AG04449 (cell line): ENCODE results near the gene BCO2.

ENCODE experiments used
- CTCF ChIA-PET: fragments of 350-600 bp; formaldehyde crosslinking; extraction: SDS; loops from one replicate; lab custom pipeline; 2021; ENCODE audit warnings: antibody characterized with exemption; lab: Yijun Ruan, JAX
- POLR2A ChIA-PET: fragments of 400-600, 350-600 bp; formaldehyde crosslinking; extraction: SDS; loops from one replicate; lab custom pipeline; 2020; ENCODE audit warnings: antibody characterized with exemption, inconsistent platforms; lab: Yijun Ruan, JAX
- DNase-seq: peaks from one replicate; pipeline ENCODE4 v3.0.0-alpha.2; 2010; ENCODE audit warnings: low read depth, low spot score
- H3K4me3 ChIP-seq: 2 replicates; pipeline ENCODE4 v1.5.1; 2011; ENCODE audit warnings: low read depth, mild to moderate bottlenecking, control low read depth, low read length
- CTCF ChIP-seq: IDR thresholded peaks from one replicate; pipeline ENCODE4 v1.5.1; 2011; ENCODE audit warnings: mild to moderate bottlenecking, moderate library complexity, low read length, control low read depth, inconsistent platforms; ENCODE audit not compliant: insufficient read depth; ENCODE audit errors: missing control alignments

Gene BCO2

GRCh38 chr11:112166562-112166961 lies 8.8 kb upstream of the BCO2 start:
- no peak for TF ChIP-seq CTCF
- DNase-seq = no peak
- ChIA-PET POLR2A (no interaction called here), CTCF (interaction anchor here (1.7 kb wide), 3 partner anchors 9 to 114 kb away, joined by 3 to 7 read pairs (median 5); partner anchors contain the start of gene BCO2)
- no peak overlapping the region for H3K4me3 ChIP-seq

- H3K4me3 ChIP-seq = no peak within 1 kb of the TSS
- POLR2A ChIA-PET = no interaction called here
- TF ChIP-seq CTCF = no peak
- CTCF ChIA-PET = interaction anchor here (1.7 kb wide), 3 partner anchors 8 to 114 kb away, joined by 3 to 7 read pairs (median 5); partner anchors contain the start of gene BCO2
- DNase-seq = no peak
These were observed 8.2 kb upstream of the BCO2 start, which contains the start of gene TEX12 for GRCh38 chr11:112167145-112167544. Gene TEX12 (plus strand): TSS chr11:112167372. CDS start chr11:112169269, 1,897 bp downstream.

- TF ChIP-seq CTCF = no peak
- ChIA-PET CTCF (interaction anchor here (0.9 to 3.4 kb wide), 2 partner anchors 9 to 59 kb away, joined by 3 to 34 read pairs; partner anchors contain the start of gene IL18), POLR2A (interaction anchor here (1.0 kb wide), 1 partner anchor 15 kb away, joined by 3 read pairs; no protein-coding TSS in a partner anchor)
- DNase-seq = no peak
- no peak overlapping the region for H3K4me3 ChIP-seq
These were observed 2.8 kb upstream of the BCO2 start for GRCh38 chr11:112172362-112172994.

GRCh38 chr11:112173152-112173551 lies 2.2 kb upstream of the BCO2 start:
- ChIA-PET POLR2A (no interaction called here), CTCF (interaction anchor here (3.4 kb wide), 1 partner anchor 60 kb away, joined by 34 read pairs; no protein-coding TSS in a partner anchor)
- DNase-seq = no peak

GRCh38 chr11:112175599-112175952 lies 264 bp downstream of the BCO2 start:
- POLR2A ChIA-PET = no interaction called here
- CTCF ChIA-PET = interaction anchor here (0.6 to 4.0 kb wide), 22 partner anchors 8 to 244 kb away, joined by 3 to 54 read pairs (median 4); partner anchors contain the start of genes IL18 and TEX12
- H3K4me3 ChIP-seq = no peak overlapping the region; the same call in 1 of the 2 replicates
- no peak for TF ChIP-seq CTCF
- DNase-seq = no peak

More at GRCh38 chr11:112173152-112173551, 2.2 kb upstream of the BCO2 start:
- no peak for TF ChIP-seq CTCF
- no peak overlapping the region for H3K4me3 ChIP-seq

- no peak for TF ChIP-seq CTCF
- no peak overlapping the region for H3K4me3 ChIP-seq
- no peak for DNase-seq
- POLR2A ChIA-PET = no interaction called here
- CTCF ChIA-PET = interaction anchor here (0.8 to 4.0 kb wide), 13 partner anchors 8 to 244 kb away, joined by 3 to 54 read pairs (median 3); partner anchors contain the start of gene TEX12
These were observed 765 bp downstream of the BCO2 start for GRCh38 chr11:112176077-112176476.
